Measurements from ENCODE around the gene GABRD. TPM values are rescaled to one million over a fixed set of nuclear protein-coding genes. Genes with fewer than 3 reads are reported as not detected.

GABRD gene
- total and polyA plus RNA-seq, 2 donors (not counting 3 experiments of a cell fraction or from before 2014, with no cell fraction given), result not detected

- Histone ChIP-seq H3K9me1 (replicated peaks; ENCODE audit: control insufficient read depth, extremely low read depth, insufficient read depth, low read length) (no peaks in the 10 kb centered on the region), H3K4me1 (ENCODE audit: control insufficient read depth, extremely low read depth, insufficient read depth, low read length) (no peaks in the 10 kb centered on the region), H4K20me1 (replicated peaks; ENCODE audit: control insufficient read depth, extremely low read depth, insufficient read depth, low read length) (no peaks in the 10 kb centered on the region), H3K36me3 (ENCODE audit: control insufficient read depth in 2 of 2, extremely low read depth in 1 of 2, insufficient read depth in 2 of 2, low read length in 2 of 2) (no peaks in the 10 kb centered on the region), H2AFZ (ENCODE audit: low read depth, low read length) (no peak overlapping the region), H3K79me2 (ENCODE audit: control insufficient read depth, insufficient read depth, low read length) (no peaks in the 10 kb centered on the region), H3K9me3 (replicated peaks; ENCODE audit: control insufficient read depth, insufficient read depth, low read length) (no peaks in the 10 kb centered on the region), H3K9ac (replicated peaks; ENCODE audit: extremely low read depth, insufficient read depth, low read length) (no peak overlapping the region), H3K4me3 (replicated peaks in 1 of 3; ENCODE audit: insufficient read depth in 1 of 3, low read depth in 1 of 3, low read length in 3 of 3) (no peak overlapping the region), H3K27ac (ENCODE audit: insufficient read depth, low read depth, low read length) (no peak overlapping the region), H3K27me3 (ENCODE audit: control insufficient read depth in 2 of 2, insufficient read depth in 2 of 2, low read length in 2 of 2) (no peaks in the 10 kb centered on the region), H3K4me2 (ENCODE audit: insufficient read depth, low read length) (no peak overlapping the region)
- ChIA-PET POLR2A (no interaction called here), CTCF (no interaction called here)
- intact Hi-C loops (cut with micrococcal nuclease) (no loop called here), dilution Hi-C loops (cut with MboI; ENCODE audit: extremely low pct_ligation_motif_present, low sequenced_read_pairs) (no loop called here)
- TF ChIP-seq MAX (IDR thresholded peaks at IDR 0.05; ENCODE audit: insufficient read depth, insufficient read length) (no peak), CTCF (IDR thresholded peaks at IDR 0.05; ENCODE audit: extremely low read depth in 1 of 2, insufficient read depth in 1 of 2, low read depth in 1 of 2, low read length in 2 of 2) (no peak), JUN (IDR thresholded peaks at IDR 0.05; ENCODE audit: borderline replicate concordance, insufficient read depth, insufficient read length, low read depth) (no peak), MYC (IDR thresholded peaks at IDR 0.05; ENCODE audit: low read depth, low read length) (no peak)
- FAIRE-seq (no peak), DNase-seq (ENCODE audit: low read depth, low spot score) (no peak)
- BruUV-seq (replicated peaks), result no TSS peak
Measured at GRCh38 chr1:2072891-2073290, 53.7 kb downstream of the GABRD start.

GRCh38 chr1:2073382-2074230 lies 54.5 kb downstream of the GABRD start:
- no peaks in the 10 kb centered on the region for H3K79me2 ChIP-seq (ENCODE audit: control insufficient read depth, insufficient read depth, low read length)
- DNase-seq (ENCODE audit: low read depth, low spot score) (no peak), FAIRE-seq (no peak)
- no peak for TF ChIP-seq CTCF (IDR thresholded peaks at IDR 0.05; ENCODE audit: extremely low read depth in 1 of 2, insufficient read depth in 1 of 2, low read depth in 1 of 2, low read length in 2 of 2)
- TF ChIP-seq MYC (IDR thresholded peaks at IDR 0.05; ENCODE audit: low read depth, low read length), result no peak
- TF ChIP-seq FOS (IDR thresholded peaks at IDR 0.05; ENCODE audit: borderline replicate concordance, insufficient read depth, low read length), result no peak
- no peak for TF ChIP-seq POLR2A (IDR thresholded peaks at IDR 0.05; ENCODE audit: low read depth, low read length)
- TF ChIP-seq MAX (IDR thresholded peaks at IDR 0.05; ENCODE audit: insufficient read depth, insufficient read length), result no peak
- no peak for TF ChIP-seq GATA2 (IDR thresholded peaks at IDR 0.05; ENCODE audit: insufficient read depth, insufficient read length, low read depth, low read length)
- no peak for TF ChIP-seq POLR2AphosphoS5 (IDR thresholded peaks at IDR 0.05; ENCODE audit: insufficient read depth, low read depth, low read length)
- CTCF ChIA-PET, result no interaction called here
- no peaks in the 10 kb centered on the region for H3K9me3 ChIP-seq (replicated peaks; ENCODE audit: control insufficient read depth, insufficient read depth, low read length)
- BruUV-seq (replicated peaks), result no TSS peak
- no peaks in the 10 kb centered on the region for H3K4me1 ChIP-seq (ENCODE audit: control insufficient read depth, extremely low read depth, insufficient read depth, low read length)
- no peaks in the 10 kb centered on the region for H3K9me1 ChIP-seq (replicated peaks; ENCODE audit: control insufficient read depth, extremely low read depth, insufficient read depth, low read length)
- intact Hi-C loops (cut with micrococcal nuclease), result no loop called here
- no peaks in the 10 kb centered on the region for H3K36me3 ChIP-seq (ENCODE audit: control insufficient read depth in 2 of 2, extremely low read depth in 1 of 2, insufficient read depth in 2 of 2, low read length in 2 of 2)
- H3K4me2 ChIP-seq (ENCODE audit: insufficient read depth, low read length), result no peak overlapping the region
- H3K27me3 ChIP-seq (ENCODE audit: control insufficient read depth in 2 of 2, insufficient read depth in 2 of 2, low read length in 2 of 2), result no peaks in the 10 kb centered on the region
- no peak overlapping the region for H3K27ac ChIP-seq (ENCODE audit: insufficient read depth, low read depth, low read length)
- H4K20me1 ChIP-seq (replicated peaks; ENCODE audit: control insufficient read depth, extremely low read depth, insufficient read depth, low read length), result no peaks in the 10 kb centered on the region
- dilution Hi-C loops (cut with MboI; ENCODE audit: extremely low pct_ligation_motif_present, low sequenced_read_pairs), result no loop called here
- H2AFZ ChIP-seq (ENCODE audit: low read depth, low read length), result no peak overlapping the region
- no peak overlapping the region for H3K4me3 ChIP-seq (replicated peaks in 1 of 3; ENCODE audit: insufficient read depth in 1 of 3, low read depth in 1 of 3, low read length in 3 of 3)
- POLR2A ChIA-PET, result no interaction called here
- H3K9ac ChIP-seq (replicated peaks; ENCODE audit: extremely low read depth, insufficient read depth, low read length), result no peak overlapping the region

Measured in endothelial cell of umbilical vein (primary cell).